Ascending aorta (tissue), 2 donors: Measurements from ENCODE around the gene CASZ1. TPM values are rescaled to one million over a fixed set of nuclear protein-coding genes. Genes with fewer than 3 reads are reported as not detected.

Experiments used
- DNase-seq, 2 donors: peaks; one replicate each; pipeline ENCODE4 v3.0.0-alpha.2; 2019; ENCODE audit warnings: low spot score in 2 of 2
- H3K27ac ChIP-seq, 2 donors: fragments of 200-600 bp; sonication (generic); one replicate each; pipeline ENCODE4 v1.5.1; 2016 to 2017; ENCODE audit warnings: mild to moderate bottlenecking in 1 of 2
- H3K27me3 ChIP-seq: fragments of 200-600 bp; sonication (generic); one replicate; pipeline ENCODE4 v1.5.1; 2017
- H3K36me3 ChIP-seq, 2 donors: fragments of 200-600 bp; sonication (generic); one replicate each; pipeline ENCODE4 v1.5.1; 2016
- H3K4me1 ChIP-seq, 2 donors: fragments of 200-600 bp; sonication (generic); one replicate each; pipeline ENCODE4 v1.5.1; 2016 to 2017; ENCODE audit warnings: mild to moderate bottlenecking in 1 of 2
- H3K4me3 ChIP-seq, 2 donors: fragments of 200-600 bp; sonication (generic); one replicate each; pipeline ENCODE4 v1.5.1; 2016 to 2017; ENCODE audit warnings: mild to moderate bottlenecking in 1 of 2
- H3K9me3 ChIP-seq, 2 donors: fragments of 200-600 bp; sonication (generic); one replicate each; pipeline ENCODE4 v1.5.1; 2016
- CTCF ChIP-seq, 3 experiments: fragments of 200-600 bp in 2 of 3; fragments of 450-650 bp in 1 of 3; sonication (generic) in 2 of 3; IDR thresholded peaks; one replicate each; pipeline ENCODE4 v1.5.1; 2016 to 2019; ENCODE audit warnings: antibody characterized with exemption in 3 of 3, mild to moderate bottlenecking in 1 of 3, moderate library complexity in 1 of 3
- intact Hi-C: fragments of 100-400 bp; cut with DNase I; formaldehyde crosslinking; loops from one replicate; pipeline ENCODE4 v1.15.1; 2023
- total RNA-seq: library from RNA; depleted of rRNA; stranded (reverse); fragments of >200 nt; gene quantifications from one replicate; pipeline ENCODE4 v1.1.0, GENCODE V29; 2016

Gene CASZ1
- total RNA-seq, 1 donor from 2014 or later = 25.8 TPM

DNA sequence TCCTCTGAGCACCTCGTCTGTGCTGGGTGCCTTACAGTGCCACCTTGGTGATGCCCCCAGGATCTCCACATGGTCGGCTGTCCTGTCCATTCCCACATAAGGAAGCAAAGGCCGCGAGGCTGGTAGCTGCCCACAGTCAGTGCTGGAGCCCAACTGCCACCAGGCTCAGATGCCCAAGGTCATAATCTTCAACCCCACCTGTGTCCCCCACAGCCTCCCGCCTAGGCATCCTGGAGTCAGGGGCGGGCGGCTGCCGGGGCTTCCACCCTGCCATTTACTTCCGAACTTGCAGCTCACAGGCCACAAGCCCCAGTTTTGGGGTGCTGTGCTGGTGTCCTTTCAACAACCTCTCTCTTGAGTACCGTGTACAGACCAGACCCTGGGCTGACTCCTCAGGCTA is 126.3 kb downstream of the CASZ1 start:
- peaks cover 0 to 32% of the 10 kb centered on the region in 2 donors for H3K4me1 ChIP-seq
- no peaks in the 10 kb centered on the region for H3K27me3 ChIP-seq
- DNase-seq = no peak
- TF ChIP-seq CTCF (IDR thresholded peaks at IDR 0.05) = no peak
- H3K4me3 ChIP-seq = no peak overlapping the region
- intact Hi-C loops = no loop called here
- no peaks in the 10 kb centered on the region for H3K9me3 ChIP-seq
- peak overlapping the region in 1 of 2 donors; percentile 90 for H3K27ac ChIP-seq
- H3K36me3 ChIP-seq = peaks cover 0 to 2% of the 10 kb centered on the region in 2 donors

DNA sequence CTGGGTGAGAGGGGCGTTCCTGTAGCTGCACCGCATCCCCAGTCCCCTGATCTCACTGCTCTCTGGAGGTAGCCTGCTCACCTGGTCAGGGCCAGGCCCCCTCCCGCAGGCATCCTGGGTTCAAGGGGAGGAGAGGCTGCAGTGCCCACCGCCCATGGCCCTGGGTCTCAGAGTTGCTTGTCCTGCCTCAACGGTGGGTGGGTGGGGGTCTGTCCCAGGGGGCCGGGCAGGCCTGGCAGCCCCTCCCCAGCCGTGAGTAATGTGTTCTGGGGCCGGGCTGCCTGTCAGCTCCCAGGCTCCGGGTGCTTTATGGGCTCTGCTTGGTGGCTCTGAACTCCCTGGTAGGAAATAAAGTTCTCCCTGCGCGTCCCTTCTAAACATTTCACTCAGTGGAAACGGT is 126.9 kb downstream of the CASZ1 start:
- DNase-seq = no peak
- Histone ChIP-seq H3K27ac (peak overlapping the region in 1 of 2 donors; percentile 90), H3K36me3 (peaks cover 3 to 7% of the 10 kb centered on the region in 2 donors), H3K4me1 (peaks cover 0 to 32% of the 10 kb centered on the region in 2 donors), H3K4me3 (no peak overlapping the region), H3K27me3 (no peaks in the 10 kb centered on the region), H3K9me3 (no peaks in the 10 kb centered on the region)
- TF ChIP-seq CTCF (IDR thresholded peaks at IDR 0.05) = no peak
- intact Hi-C loops = loop anchor here (2.0 kb wide), 1 partner anchor 23 kb away; no protein-coding TSS in a partner anchor

DNA sequence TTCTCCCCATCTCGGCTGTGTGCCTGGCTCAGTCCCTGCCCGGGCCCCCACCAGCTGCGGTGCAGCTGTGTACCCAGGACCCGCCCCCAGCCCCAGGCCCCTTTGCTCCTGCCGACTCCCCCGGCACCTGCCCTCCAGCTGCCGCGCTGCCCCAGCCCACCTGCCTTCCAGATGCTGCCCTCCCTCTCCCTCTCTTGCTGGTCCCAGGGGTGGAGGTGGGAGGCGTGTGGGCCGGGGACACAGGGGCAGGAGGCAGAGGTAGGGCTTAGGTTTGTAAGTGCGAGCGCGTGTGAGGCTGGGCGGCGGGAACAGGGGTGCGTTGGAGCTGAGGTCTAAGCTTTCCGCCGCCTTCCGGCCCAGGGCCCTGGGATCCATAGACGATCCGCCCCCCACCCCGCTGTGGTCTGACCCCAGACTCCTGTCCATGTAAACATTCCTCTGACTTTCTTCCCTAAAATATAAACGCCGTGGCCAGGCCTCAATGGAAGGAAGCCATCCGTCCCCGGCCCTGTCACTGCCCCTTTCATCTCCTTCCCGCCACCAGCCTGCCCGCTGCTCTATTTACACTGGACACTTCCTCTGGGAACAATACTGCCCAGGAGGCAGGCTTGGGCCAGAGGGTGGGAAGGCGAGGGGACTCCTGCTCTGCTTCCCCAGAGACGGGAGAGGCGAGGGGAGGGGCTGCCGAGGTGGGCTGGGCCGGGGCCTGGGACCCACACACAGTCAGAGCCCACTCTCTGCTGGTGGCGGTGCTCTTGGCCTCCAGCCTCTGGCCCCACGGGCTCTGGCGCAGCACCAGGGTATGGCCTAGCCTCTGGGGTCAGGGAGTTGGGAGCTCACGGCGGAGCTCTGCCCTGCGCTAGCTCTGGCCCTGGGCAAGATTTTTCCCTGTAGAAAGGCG is 128.3 kb downstream of the CASZ1 start:
- H3K27ac ChIP-seq = peak overlapping the region; percentile 90

GRCh38 chr1:10665930-10666850 is 130.3 kb downstream of the CASZ1 start:
- H3K36me3 ChIP-seq = peaks cover 3 to 11% of the 10 kb centered on the region in 2 donors
- H3K4me3 ChIP-seq = no peak overlapping the region
- H3K27ac ChIP-seq = peak overlapping the region; percentile 90
- no peaks in the 10 kb centered on the region for H3K27me3 ChIP-seq
- DNase-seq = peak; percentile 70 to 94
- intact Hi-C loops = loop anchor here (1.0 to 2.0 kb wide), 2 partner anchors 22 to 29 kb away; no protein-coding TSS in a partner anchor
- no peak for TF ChIP-seq CTCF (IDR thresholded peaks at IDR 0.05)
- H3K4me1 ChIP-seq = peaks cover 8 to 44% of the 10 kb centered on the region in 2 donors
- H3K9me3 ChIP-seq = no peaks in the 10 kb centered on the region

More for the DNA sequence above, 128.3 kb downstream of the CASZ1 start:
- peaks cover 3 to 11% of the 10 kb centered on the region in 2 donors for H3K36me3 ChIP-seq
- H3K27me3 ChIP-seq = no peaks in the 10 kb centered on the region
- no peak for DNase-seq
- H3K9me3 ChIP-seq = no peaks in the 10 kb centered on the region
- H3K4me3 ChIP-seq = no peak overlapping the region
- no peak for TF ChIP-seq CTCF (IDR thresholded peaks at IDR 0.05)
- peaks cover 4 to 40% of the 10 kb centered on the region in 2 donors for H3K4me1 ChIP-seq
- intact Hi-C loops = loop anchor here (2.0 kb wide), 1 partner anchor 25 kb away; no protein-coding TSS in a partner anchor

DNA sequence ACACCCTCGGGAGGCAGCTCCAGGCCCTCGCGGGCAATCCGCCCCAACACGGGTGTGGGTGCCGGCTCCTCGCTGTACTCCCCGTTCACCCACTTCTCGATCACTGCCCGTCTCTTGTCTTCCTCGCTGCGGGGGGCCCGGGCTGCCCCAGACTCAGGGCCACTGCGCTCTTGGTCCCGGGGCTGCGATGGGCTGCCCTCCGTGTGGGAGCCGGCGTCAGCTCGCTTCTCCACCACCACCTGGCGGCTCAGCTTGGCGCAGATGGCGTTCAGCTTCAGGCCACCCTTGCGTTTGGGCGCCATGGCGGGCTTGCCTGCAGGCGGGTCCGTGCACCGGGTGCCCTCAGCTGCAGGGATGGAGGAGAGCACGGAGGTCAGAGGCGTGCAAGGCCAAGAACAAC is 131.2 kb downstream of the CASZ1 start:
- peak overlapping the region in 1 of 2 donors; percentile 90 for H3K27ac ChIP-seq
- DNase-seq = no peak
- H3K4me3 ChIP-seq = no peak overlapping the region
- TF ChIP-seq CTCF (IDR thresholded peaks at IDR 0.05) = no peak
- H3K4me1 ChIP-seq = peaks cover 8 to 44% of the 10 kb centered on the region in 2 donors
- H3K9me3 ChIP-seq = no peaks in the 10 kb centered on the region
- peaks cover 6 to 13% of the 10 kb centered on the region in 2 donors for H3K36me3 ChIP-seq
- intact Hi-C loops = loop anchor here (2.0 kb wide), 1 partner anchor 28 kb away; no protein-coding TSS in a partner anchor
- H3K27me3 ChIP-seq = no peaks in the 10 kb centered on the region
